ENCODE results near the gene EMP3.

EMP3 gene

DNA sequence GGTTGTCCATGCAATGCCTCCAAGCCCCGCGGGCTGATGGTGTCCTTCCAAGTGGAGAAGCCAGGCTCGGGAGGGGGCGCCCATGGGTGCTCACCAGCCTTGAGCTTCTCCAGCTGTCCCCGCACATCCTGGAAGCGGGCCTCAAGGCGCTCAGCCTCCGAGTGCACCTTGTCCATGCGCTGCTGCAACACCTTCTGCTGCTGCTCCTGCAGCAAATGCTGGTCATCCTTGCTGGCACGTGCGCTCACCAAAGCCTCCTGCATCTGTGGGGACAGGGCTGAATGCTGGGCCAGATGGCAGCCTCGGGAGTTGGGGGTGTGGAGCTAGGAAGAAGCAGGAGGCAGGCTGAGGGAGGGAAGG lies 22.8 kb upstream of the EMP3 start:
- TF ChIP-seq, protein P1, sequence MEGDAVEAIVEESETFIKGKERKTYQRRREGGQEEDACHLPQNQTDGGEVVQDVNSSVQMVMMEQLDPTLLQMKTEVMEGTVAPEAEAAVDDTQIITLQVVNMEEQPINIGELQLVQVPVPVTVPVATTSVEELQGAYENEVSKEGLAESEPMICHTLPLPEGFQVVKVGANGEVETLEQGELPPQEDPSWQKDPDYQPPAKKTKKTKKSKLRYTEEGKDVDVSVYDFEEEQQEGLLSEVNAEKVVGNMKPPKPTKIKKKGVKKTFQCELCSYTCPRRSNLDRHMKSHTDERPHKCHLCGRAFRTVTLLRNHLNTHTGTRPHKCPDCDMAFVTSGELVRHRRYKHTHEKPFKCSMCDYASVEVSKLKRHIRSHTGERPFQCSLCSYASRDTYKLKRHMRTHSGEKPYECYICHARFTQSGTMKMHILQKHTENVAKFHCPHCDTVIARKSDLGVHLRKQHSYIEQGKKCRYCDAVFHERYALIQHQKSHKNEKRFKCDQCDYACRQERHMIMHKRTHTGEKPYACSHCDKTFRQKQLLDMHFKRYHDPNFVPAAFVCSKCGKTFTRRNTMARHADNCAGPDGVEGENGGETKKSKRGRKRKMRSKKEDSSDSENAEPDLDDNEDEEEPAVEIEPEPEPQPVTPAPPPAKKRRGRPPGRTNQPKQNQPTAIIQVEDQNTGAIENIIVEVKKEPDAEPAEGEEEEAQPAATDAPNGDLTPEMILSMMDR (conservative IDR thresholded peaks at IDR 0.05; ENCODE audit: low read length), result no peak
- no peak for TF ChIP-seq EZH2phosphoT487 (IDR thresholded peaks at IDR 0.05; ENCODE audit: borderline replicate concordance)

DNA sequence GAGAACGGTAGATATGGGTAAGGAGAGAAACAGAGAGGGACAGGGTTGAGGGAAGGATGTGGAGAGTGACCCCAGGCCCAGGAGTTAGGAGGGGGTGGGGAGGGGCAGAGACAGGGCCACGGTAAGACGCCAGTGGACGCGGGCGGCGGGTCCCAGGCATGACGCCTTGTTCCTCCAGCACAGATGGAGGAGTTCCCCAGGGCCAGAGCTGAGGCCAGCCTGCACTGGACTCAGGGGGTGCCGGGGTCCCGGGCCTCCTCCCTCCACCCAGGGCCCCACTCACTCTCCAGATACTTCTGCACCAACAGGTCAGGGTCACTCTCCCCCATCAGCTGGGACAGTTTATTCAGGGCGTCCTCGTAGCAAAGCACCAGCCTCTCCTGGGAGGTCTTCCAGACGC lies 22.0 kb upstream of the EMP3 start:
- TF ChIP-seq, protein P1 (conservative IDR thresholded peaks at IDR 0.05; ENCODE audit: low read length), result no peak
- no peak for TF ChIP-seq EZH2phosphoT487 (IDR thresholded peaks at IDR 0.05; ENCODE audit: borderline replicate concordance)
- Histone ChIP-seq H3K9me3 (ENCODE audit: insufficient read depth, low read depth, low read length) (no peaks in the 10 kb centered on the region), H3K4me3 (ENCODE audit: low read length, poor library complexity, severe bottlenecking) (no peak overlapping the region), H3K9me2 (replicated peaks; ENCODE audit: low read depth, low read length) (no peaks in the 10 kb centered on the region), H2AFZ (ENCODE audit: low read length) (no peak overlapping the region), H3K4me1 (ENCODE audit: insufficient read depth, low read length, poor library complexity, severe bottlenecking) (no peaks in the 10 kb centered on the region), H3K4me2 (ENCODE audit: low read depth, low read length, poor library complexity, severe bottlenecking) (no peak overlapping the region), H3K36me3 (ENCODE audit: insufficient read depth, low read length) (no peaks in the 10 kb centered on the region), H3K27me3 (ENCODE audit: insufficient read depth, low read length, poor library complexity, severe bottlenecking) (no peaks in the 10 kb centered on the region), H3F3A (ENCODE audit: low read depth) (no peaks in the 10 kb centered on the region), H4K20me1 (ENCODE audit: insufficient read depth, low read length, poor library complexity, severe bottlenecking) (no peaks in the 10 kb centered on the region), H3K9ac (ENCODE audit: low read depth, low read length, poor library complexity, severe bottlenecking) (no peak overlapping the region), H3K79me2 (ENCODE audit: insufficient read depth, low read length) (no peaks in the 10 kb centered on the region)

More for the DNA sequence above, 22.8 kb upstream of the EMP3 start:
- H3K79me2 ChIP-seq (ENCODE audit: insufficient read depth, low read length), result no peaks in the 10 kb centered on the region
- no peaks in the 10 kb centered on the region for H4K20me1 ChIP-seq (ENCODE audit: insufficient read depth, low read length, poor library complexity, severe bottlenecking)
- H3K9ac ChIP-seq (ENCODE audit: low read depth, low read length, poor library complexity, severe bottlenecking), result no peak overlapping the region
- no peaks in the 10 kb centered on the region for H3K36me3 ChIP-seq (ENCODE audit: insufficient read depth, low read length)
- H3F3A ChIP-seq (ENCODE audit: low read depth), result no peaks in the 10 kb centered on the region
- H3K9me3 ChIP-seq (ENCODE audit: insufficient read depth, low read depth, low read length), result no peaks in the 10 kb centered on the region
- no peaks in the 10 kb centered on the region for H3K9me2 ChIP-seq (replicated peaks; ENCODE audit: low read depth, low read length)
- H3K27me3 ChIP-seq (ENCODE audit: insufficient read depth, low read length, poor library complexity, severe bottlenecking), result no peaks in the 10 kb centered on the region
- H3K4me2 ChIP-seq (ENCODE audit: low read depth, low read length, poor library complexity, severe bottlenecking), result no peak overlapping the region
- H2AFZ ChIP-seq (ENCODE audit: low read length), result no peak overlapping the region
- H3K4me1 ChIP-seq (ENCODE audit: insufficient read depth, low read length, poor library complexity, severe bottlenecking), result no peaks in the 10 kb centered on the region
- H3K4me3 ChIP-seq (ENCODE audit: low read length, poor library complexity, severe bottlenecking), result no peak overlapping the region

- H3K27me3 ChIP-seq (ENCODE audit: insufficient read depth, low read length, poor library complexity, severe bottlenecking), result no peaks in the 10 kb centered on the region
- H3K36me3 ChIP-seq (ENCODE audit: insufficient read depth, low read length), result no peaks in the 10 kb centered on the region
- TF ChIP-seq, protein P1 (conservative IDR thresholded peaks at IDR 0.05; ENCODE audit: low read length), result no peak
- no peak for TF ChIP-seq EZH2phosphoT487 (IDR thresholded peaks at IDR 0.05; ENCODE audit: borderline replicate concordance)
- H3K79me2 ChIP-seq (ENCODE audit: insufficient read depth, low read length), result no peaks in the 10 kb centered on the region
- no peaks in the 10 kb centered on the region for H4K20me1 ChIP-seq (ENCODE audit: insufficient read depth, low read length, poor library complexity, severe bottlenecking)
- H3K9ac ChIP-seq (ENCODE audit: low read depth, low read length, poor library complexity, severe bottlenecking), result no peak overlapping the region
- H3K4me1 ChIP-seq (ENCODE audit: insufficient read depth, low read length, poor library complexity, severe bottlenecking), result no peaks in the 10 kb centered on the region
- no peak overlapping the region for H3K4me3 ChIP-seq (ENCODE audit: low read length, poor library complexity, severe bottlenecking)
- no peak overlapping the region for H2AFZ ChIP-seq (ENCODE audit: low read length)
- H3K9me2 ChIP-seq (replicated peaks; ENCODE audit: low read depth, low read length), result no peaks in the 10 kb centered on the region
- no peaks in the 10 kb centered on the region for H3F3A ChIP-seq (ENCODE audit: low read depth)
- H3K9me3 ChIP-seq (ENCODE audit: insufficient read depth, low read depth, low read length), result no peaks in the 10 kb centered on the region
- H3K4me2 ChIP-seq (ENCODE audit: low read depth, low read length, poor library complexity, severe bottlenecking), result no peak overlapping the region
Measured at GRCh38 chr19:48303866-48304265, 21.5 kb upstream of the EMP3 start.
